ENCODE data around the gene PDXP. TPM values are rescaled to one million over a fixed set of nuclear protein-coding genes. Genes with fewer than 3 reads are reported as not detected.
A peak's percentile ranks its signal among the peaks of the same experiment; 100 is the strongest.
"Not testable (repeated sequence)": the region's sequence is repeated elsewhere in the genome, so short reads cannot be mapped to it uniquely, and the experiment has no call there.

Gene PDXP
- polyA plus RNA-seq (2013), result 18.5 TPM

GRCh38 chr22:37658133-37659065 lies at the start of gene PDXP:
TSS of gene PDXP (plus strand) at chr22:37658723. CDS start at chr22:37658783, 60 bp downstream.
- H3K4me1 ChIP-seq (ENCODE audit: control extremely low read depth in 1 of 4, control insufficient read depth in 4 of 4, insufficient read depth in 4 of 4, low read length in 3 of 4), result peaks cover 13 to 38% (median 37%) of the 10 kb centered on the region in 4 experiments
- ChIA-PET POLR2A (interaction anchor here (0.8 to 1.5 kb wide), 8 partner anchors 13 to 147 kb away, joined by 3 to 5 read pairs (median 4); partner anchors contain the start of gene GGA1), CTCF (interaction anchor here (0.9 to 39.6 kb wide), 8 partner anchors 19 to 77 kb away, joined by 3 to 672 read pairs (median 4); partner anchors contain the start of genes LGALS1, NOL12 and SH3BP1)
- H3K36me3 ChIP-seq (ENCODE audit: control insufficient read depth in 4 of 4, insufficient read depth in 4 of 4, low read length in 3 of 4), result peaks cover 2 to 33% (median 7%) of the 10 kb centered on the region in 4 experiments
- no peaks in the 10 kb centered on the region for H3K27me3 ChIP-seq (replicated peaks in 2 of 5; ENCODE audit: control insufficient read depth in 4 of 5, insufficient read depth in 5 of 5, low read length in 4 of 5)
- no peaks in the 10 kb centered on the region for H3K9me3 ChIP-seq (ENCODE audit: control extremely low read depth in 1 of 5, control insufficient read depth in 4 of 5, insufficient read depth in 2 of 5, low read depth in 1 of 5, low read length in 4 of 5)
- H3K27ac ChIP-seq (ENCODE audit: insufficient read depth in 1 of 2, low read depth in 1 of 2, low read length in 2 of 2, poor library complexity in 1 of 2, severe bottlenecking in 2 of 2), result peak within 1 kb of the TSS; percentile 13 to 79
- DNase-seq, result peak; percentile 100
- WGBS (ENCODE audit: insufficient coverage), result 0% methylated on average over 80 of the region's 101 CpGs
- H3K4me3 ChIP-seq (ENCODE audit: control insufficient read depth in 1 of 7, extremely low read depth in 1 of 7, insufficient read depth in 4 of 7, low read depth in 2 of 7, low read length in 6 of 7), result peak within 1 kb of the TSS; percentile 37 to 85 (median 70)

DNA sequence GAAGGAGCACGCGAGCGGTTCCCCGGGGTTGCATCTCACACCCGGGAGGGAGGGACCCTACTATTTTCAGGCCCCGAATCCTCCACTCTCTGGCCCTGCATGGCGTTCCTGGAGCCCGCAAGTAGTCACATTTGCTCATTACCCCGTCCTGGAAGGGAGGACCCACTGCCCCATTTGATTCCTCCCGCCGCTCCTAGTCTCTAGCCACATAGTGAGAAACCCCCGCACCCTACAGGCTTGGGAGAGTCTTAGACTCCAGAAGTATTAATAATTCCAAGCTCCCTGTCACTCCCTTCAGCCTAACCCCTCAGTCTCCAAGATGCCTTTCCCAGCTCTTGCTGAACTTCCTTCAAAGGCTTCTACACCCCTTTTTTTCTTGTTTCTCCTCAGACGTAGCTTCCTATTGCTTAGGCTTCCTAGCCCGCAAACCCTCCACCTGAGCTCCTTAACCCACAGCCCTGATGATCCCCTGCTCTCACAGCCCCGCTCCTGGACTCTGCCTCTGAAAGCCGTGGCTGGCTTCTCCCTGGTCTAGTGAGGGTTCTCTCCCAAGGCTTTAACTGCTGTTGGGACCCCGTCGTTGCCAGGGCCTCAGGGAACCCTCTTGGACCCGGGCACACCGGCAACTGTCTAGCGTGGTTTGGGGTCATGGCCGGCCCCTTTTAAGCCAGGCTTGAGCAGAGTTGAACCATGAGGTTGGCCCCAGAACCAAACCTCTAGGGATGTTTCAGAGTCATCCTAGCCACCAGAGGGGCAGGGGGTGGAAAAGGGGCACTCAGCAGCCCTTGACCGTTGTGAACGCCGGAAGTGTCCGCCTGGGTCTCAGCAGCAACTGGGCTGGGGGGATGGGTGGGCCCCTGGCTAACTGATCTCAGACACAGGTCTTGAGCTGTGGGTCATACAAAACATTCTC lies 49.0 kb upstream of the PDXP start:
- CTCF ChIA-PET, result interaction anchor here (1.4 to 31.2 kb wide), 5 partner anchors 10 to 43 kb away, joined by 5 to 622 read pairs (median 15); partner anchors contain the start of gene SH3BP1
- peaks cover 10 to 53% (median 39%) of the 10 kb centered on the region in 4 experiments for H3K4me1 ChIP-seq (ENCODE audit: control extremely low read depth in 1 of 4, control insufficient read depth in 4 of 4, insufficient read depth in 4 of 4, low read length in 3 of 4)
- peak overlapping the region; percentile 81 to 87 for H3K27ac ChIP-seq (ENCODE audit: insufficient read depth in 1 of 2, low read depth in 1 of 2, low read length in 2 of 2, poor library complexity in 1 of 2, severe bottlenecking in 2 of 2)
- no peaks in the 10 kb centered on the region for H3K9me3 ChIP-seq (ENCODE audit: control extremely low read depth in 1 of 5, control insufficient read depth in 4 of 5, insufficient read depth in 2 of 5, low read depth in 1 of 5, low read length in 4 of 5)
- POLR2A ChIA-PET, result interaction anchor here (1.0 to 1.5 kb wide), 5 partner anchors 17 to 77 kb away, joined by 3 to 7 read pairs (median 4); partner anchors contain the start of genes NOL12, PDXP and SH3BP1
- H3K36me3 ChIP-seq (ENCODE audit: control insufficient read depth in 4 of 4, insufficient read depth in 4 of 4, low read length in 3 of 4), result peaks cover 0 to 8% (median 2%) of the 10 kb centered on the region in 4 experiments
- peak overlapping the region; percentile 56 to 92 (median 84) for H3K4me3 ChIP-seq (ENCODE audit: control insufficient read depth in 1 of 7, extremely low read depth in 1 of 7, insufficient read depth in 4 of 7, low read depth in 2 of 7, low read length in 6 of 7)
- H3K27me3 ChIP-seq (replicated peaks in 2 of 5; ENCODE audit: control insufficient read depth in 4 of 5, insufficient read depth in 5 of 5, low read length in 4 of 5), result no peaks in the 10 kb centered on the region
- DNase-seq, result peak in 1 of 3 donors; percentile 68
- 12% methylated on average over 25 of the region's 26 CpGs for WGBS (ENCODE audit: insufficient coverage)

- peak overlapping the region; percentile 81 to 87 for H3K27ac ChIP-seq (ENCODE audit: insufficient read depth in 1 of 2, low read depth in 1 of 2, low read length in 2 of 2, poor library complexity in 1 of 2, severe bottlenecking in 2 of 2)
- peak overlapping the region in 4 of 7 experiments; percentile 84 to 92 (median 88) for H3K4me3 ChIP-seq (ENCODE audit: control insufficient read depth in 1 of 7, extremely low read depth in 1 of 7, insufficient read depth in 4 of 7, low read depth in 2 of 7, low read length in 6 of 7)
- ChIA-PET POLR2A (interaction anchor here (1.0 kb wide), 1 partner anchor 29 kb away, joined by 3 read pairs; the partner anchor contains the start of gene SH3BP1), CTCF (interaction anchor here (1.4 to 31.2 kb wide), 3 partner anchors 10 to 25 kb away, joined by 5 to 622 read pairs (median 68); partner anchors contain the start of gene SH3BP1)
- not testable (repeated sequence) for H3K27me3 ChIP-seq (replicated peaks in 2 of 5; ENCODE audit: control insufficient read depth in 4 of 5, insufficient read depth in 5 of 5, low read length in 4 of 5); H3K36me3 ChIP-seq (ENCODE audit: control insufficient read depth in 4 of 4, insufficient read depth in 4 of 4, low read length in 3 of 4); H3K9me3 ChIP-seq (ENCODE audit: control extremely low read depth in 1 of 5, control insufficient read depth in 4 of 5, insufficient read depth in 2 of 5, low read depth in 1 of 5, low read length in 4 of 5); DNase-seq
- WGBS (ENCODE audit: insufficient coverage), result 87% methylated on average over 3 of the region's 3 CpGs
- peaks cover 10 to 52% (median 38%) of the 10 kb centered on the region in 4 experiments for H3K4me1 ChIP-seq (ENCODE audit: control extremely low read depth in 1 of 4, control insufficient read depth in 4 of 4, insufficient read depth in 4 of 4, low read length in 3 of 4)
These were observed 48.4 kb upstream of the PDXP start for GRCh38 chr22:37610153-37610475.

- ChIA-PET CTCF (interaction anchor here (1.4 to 31.2 kb wide), 3 partner anchors 10 to 25 kb away, joined by 5 to 622 read pairs (median 68); partner anchors contain the start of gene SH3BP1), POLR2A (no interaction called here)
- H3K27me3 ChIP-seq (replicated peaks in 2 of 5; ENCODE audit: control insufficient read depth in 4 of 5, insufficient read depth in 5 of 5, low read length in 4 of 5), result no peaks in the 10 kb centered on the region
- peak overlapping the region in 1 of 7 experiments; percentile 36 for H3K4me3 ChIP-seq (ENCODE audit: control insufficient read depth in 1 of 7, extremely low read depth in 1 of 7, insufficient read depth in 4 of 7, low read depth in 2 of 7, low read length in 6 of 7)
- H3K36me3 ChIP-seq (ENCODE audit: control insufficient read depth in 4 of 4, insufficient read depth in 4 of 4, low read length in 3 of 4), result peaks cover 0 to 11% (median 6%) of the 10 kb centered on the region in 4 experiments
- no peaks in the 10 kb centered on the region for H3K9me3 ChIP-seq (ENCODE audit: control extremely low read depth in 1 of 5, control insufficient read depth in 4 of 5, insufficient read depth in 2 of 5, low read depth in 1 of 5, low read length in 4 of 5)
- H3K4me1 ChIP-seq (ENCODE audit: control extremely low read depth in 1 of 4, control insufficient read depth in 4 of 4, insufficient read depth in 4 of 4, low read length in 3 of 4), result peaks cover 10 to 47% (median 36%) of the 10 kb centered on the region in 4 experiments
- WGBS (ENCODE audit: insufficient coverage), result 97% methylated on average over 9 of the region's 15 CpGs
- peak in 2 of 3 donors; percentile 38 for DNase-seq
- no peak overlapping the region for H3K27ac ChIP-seq (ENCODE audit: insufficient read depth in 1 of 2, low read depth in 1 of 2, low read length in 2 of 2, poor library complexity in 1 of 2, severe bottlenecking in 2 of 2)
These were observed 47.9 kb upstream of the PDXP start for GRCh38 chr22:37610480-37611129.

- ChIA-PET CTCF (interaction anchor here (0.9 to 31.2 kb wide), 3 partner anchors 9 to 47 kb away, joined by 3 to 622 read pairs (median 68); partner anchors contain the start of genes PDXP and SH3BP1), POLR2A (no interaction called here)
- no peaks in the 10 kb centered on the region for H3K9me3 ChIP-seq (ENCODE audit: control extremely low read depth in 1 of 5, control insufficient read depth in 4 of 5, insufficient read depth in 2 of 5, low read depth in 1 of 5, low read length in 4 of 5)
- no peak overlapping the region for H3K4me3 ChIP-seq (ENCODE audit: control insufficient read depth in 1 of 7, extremely low read depth in 1 of 7, insufficient read depth in 4 of 7, low read depth in 2 of 7, low read length in 6 of 7)
- peaks cover 10 to 47% (median 35%) of the 10 kb centered on the region in 4 experiments for H3K4me1 ChIP-seq (ENCODE audit: control extremely low read depth in 1 of 4, control insufficient read depth in 4 of 4, insufficient read depth in 4 of 4, low read length in 3 of 4)
- no peak overlapping the region for H3K27ac ChIP-seq (ENCODE audit: insufficient read depth in 1 of 2, low read depth in 1 of 2, low read length in 2 of 2, poor library complexity in 1 of 2, severe bottlenecking in 2 of 2)
- 97% methylated on average over 5 of the region's 6 CpGs for WGBS (ENCODE audit: insufficient coverage)
- H3K27me3 ChIP-seq (replicated peaks in 2 of 5; ENCODE audit: control insufficient read depth in 4 of 5, insufficient read depth in 5 of 5, low read length in 4 of 5), result no peaks in the 10 kb centered on the region
- peaks cover 0 to 14% (median 8%) of the 10 kb centered on the region in 4 experiments for H3K36me3 ChIP-seq (ENCODE audit: control insufficient read depth in 4 of 4, insufficient read depth in 4 of 4, low read length in 3 of 4)
- DNase-seq, result no peak
These were observed 47.3 kb upstream of the PDXP start for GRCh38 chr22:37611207-37611606.

Data from common myeloid progenitor, CD34-positive (primary cell).